NCI-H2029 treated with DMSO at 0.1 percent for 48 hours (cell line): ENCODE measurements around the gene SLC35F3.
"Not testable (repeated sequence)": the region's sequence is repeated elsewhere in the genome, so short reads cannot be mapped to it uniquely, and the experiment has no call there.

Experiments used
- DNase-seq: peaks from one replicate; lab custom pipeline; 2025; lab: John Stamatoyannopoulos, UW

The SLC35F3 gene

GRCh38 chr1:233904633-233905415 is at the start of gene SLC35F3:
Gene SLC35F3 (plus strand): TSS chr1:233904676.
- DNase-seq = no peak

GRCh38 chr1:233859446-233859845 is 45.0 kb upstream of the SLC35F3 start:
- no peak for DNase-seq

- DNase-seq = no peak
Measured at GRCh38 chr1:233863901-233864545, 40.5 kb upstream of the SLC35F3 start.

GRCh38 chr1:233864578-233864977 is 39.9 kb upstream of the SLC35F3 start:
- no peak for DNase-seq

GRCh38 chr1:233865216-233865615 is 39.3 kb upstream of the SLC35F3 start:
- no peak for DNase-seq

- no peak for DNase-seq
Measured at GRCh38 chr1:233865902-233866301, 38.6 kb upstream of the SLC35F3 start.

GRCh38 chr1:233867028-233867427 is 37.4 kb upstream of the SLC35F3 start:
- no peak for DNase-seq

- DNase-seq = no peak
Measured at GRCh38 chr1:233868461-233868860, 36.0 kb upstream of the SLC35F3 start.

GRCh38 chr1:233869680-233870079 is 34.8 kb upstream of the SLC35F3 start:
- DNase-seq = no peak

GRCh38 chr1:233873666-233874065 is 30.8 kb upstream of the SLC35F3 start:
- DNase-seq = no peak

- no peak for DNase-seq
Measured at GRCh38 chr1:233879841-233880240, 24.6 kb upstream of the SLC35F3 start.

GRCh38 chr1:233883671-233884070 is 20.8 kb upstream of the SLC35F3 start:
- no peak for DNase-seq

- DNase-seq = no peak
Measured at GRCh38 chr1:233884461-233885151, 19.9 kb upstream of the SLC35F3 start.

GRCh38 chr1:233885196-233885920 is 19.1 kb upstream of the SLC35F3 start:
- no peak for DNase-seq

- DNase-seq = not testable (repeated sequence)
Measured at GRCh38 chr1:233891151-233891550, 13.3 kb upstream of the SLC35F3 start.

GRCh38 chr1:233897325-233898162 is 6.9 kb upstream of the SLC35F3 start:
- DNase-seq = no peak

GRCh38 chr1:233901495-233901894 is 3.0 kb upstream of the SLC35F3 start:
- DNase-seq = no peak

- DNase-seq = no peak
Measured at GRCh38 chr1:233905416-233906051, 1.1 kb downstream of the SLC35F3 start.

- no peak for DNase-seq
Measured at GRCh38 chr1:233907151-233907550, 2.7 kb downstream of the SLC35F3 start.

GRCh38 chr1:233908092-233908491 is 3.6 kb downstream of the SLC35F3 start:
- no peak for DNase-seq

GRCh38 chr1:233909195-233909594 is 4.7 kb downstream of the SLC35F3 start:
- DNase-seq = peak; percentile 24
